ENCODE data around the gene RPS27L. TPM values are rescaled to one million over a fixed set of nuclear protein-coding genes. Genes with fewer than 3 reads are reported as not detected.
"Not testable (repeated sequence)": the region's sequence is repeated elsewhere in the genome, so short reads cannot be mapped to it uniquely, and the experiment has no call there.

RPS27L gene
- total and polyA plus RNA-seq, 2 donors (not counting 1 experiment from before 2014, with no cell fraction given), result 481 to 482 TPM

- no peaks in the 10 kb centered on the region for H3K27me3 ChIP-seq (ENCODE audit: control insufficient read depth, insufficient read depth, low read length)
- no peak for TF ChIP-seq CTCF (conservative IDR thresholded peaks at IDR 0.05 in 1 of 2, IDR thresholded peaks at IDR 0.05 in 1 of 2; ENCODE audit: low read depth in 1 of 2, low read length in 2 of 2)
- TF ChIP-seq EZH2 (IDR thresholded peaks at IDR 0.05; ENCODE audit: low read length, missing control alignments), result no peak
- no peaks in the 10 kb centered on the region for H3K79me2 ChIP-seq (ENCODE audit: control insufficient read depth, insufficient read depth, low read length)
- H2AFZ ChIP-seq (ENCODE audit: low read length), result no peak overlapping the region
- H3K9ac ChIP-seq (ENCODE audit: insufficient read depth, low read length), result no peak overlapping the region
- no peaks in the 10 kb centered on the region for H3K36me3 ChIP-seq (ENCODE audit: control insufficient read depth, insufficient read depth, low read length)
- H3K9me3 ChIP-seq (ENCODE audit: control insufficient read depth, insufficient read depth, low read depth, low read length), result no peaks in the 10 kb centered on the region
- no peak overlapping the region for H3K4me3 ChIP-seq (replicated peaks in 1 of 4; ENCODE audit: control extremely low read depth in 1 of 4, insufficient read depth in 1 of 4, low read depth in 3 of 4, low read length in 4 of 4)
- H3K27ac ChIP-seq (ENCODE audit: insufficient read depth, low read length), result no peak overlapping the region
- no peak overlapping the region for H3K4me2 ChIP-seq (ENCODE audit: extremely low read depth, insufficient read depth, low read length)
- H3K4me1 ChIP-seq (ENCODE audit: control insufficient read depth, extremely low read depth, insufficient read depth, low read length), result no peaks in the 10 kb centered on the region
- no peaks in the 10 kb centered on the region for H4K20me1 ChIP-seq (ENCODE audit: control insufficient read depth, extremely low read depth, insufficient read depth, low read length)
- no peak for DNase-seq (ENCODE audit: low read depth in 2 of 2)
Measured at GRCh38 chr15:63103416-63103815, 53.9 kb downstream of the RPS27L start.

- not testable (repeated sequence) for H2AFZ ChIP-seq (ENCODE audit: low read length); H3K9ac ChIP-seq (ENCODE audit: insufficient read depth, low read length); H3K4me1 ChIP-seq (ENCODE audit: control insufficient read depth, extremely low read depth, insufficient read depth, low read length); H3K4me3 ChIP-seq (replicated peaks in 1 of 4; ENCODE audit: control extremely low read depth in 1 of 4, insufficient read depth in 1 of 4, low read depth in 3 of 4, low read length in 4 of 4); H3K4me2 ChIP-seq (ENCODE audit: extremely low read depth, insufficient read depth, low read length); H3K27ac ChIP-seq (ENCODE audit: insufficient read depth, low read length); DNase-seq (ENCODE audit: low read depth in 2 of 2); H3K36me3 ChIP-seq (ENCODE audit: control insufficient read depth, insufficient read depth, low read length); H3K9me3 ChIP-seq (ENCODE audit: control insufficient read depth, insufficient read depth, low read depth, low read length); H3K27me3 ChIP-seq (ENCODE audit: control insufficient read depth, insufficient read depth, low read length); H3K79me2 ChIP-seq (ENCODE audit: control insufficient read depth, insufficient read depth, low read length); H4K20me1 ChIP-seq (ENCODE audit: control insufficient read depth, extremely low read depth, insufficient read depth, low read length)
Measured at GRCh38 chr15:63099581-63099980, 57.7 kb downstream of the RPS27L start.

- H3K9me3 ChIP-seq (ENCODE audit: control insufficient read depth, insufficient read depth, low read depth, low read length); H4K20me1 ChIP-seq (ENCODE audit: control insufficient read depth, extremely low read depth, insufficient read depth, low read length); H3K4me2 ChIP-seq (ENCODE audit: extremely low read depth, insufficient read depth, low read length); H3K4me3 ChIP-seq (replicated peaks in 1 of 4; ENCODE audit: control extremely low read depth in 1 of 4, insufficient read depth in 1 of 4, low read depth in 3 of 4, low read length in 4 of 4); H3K27me3 ChIP-seq (ENCODE audit: control insufficient read depth, insufficient read depth, low read length); H2AFZ ChIP-seq (ENCODE audit: low read length); H3K9ac ChIP-seq (ENCODE audit: insufficient read depth, low read length); H3K79me2 ChIP-seq (ENCODE audit: control insufficient read depth, insufficient read depth, low read length); H3K4me1 ChIP-seq (ENCODE audit: control insufficient read depth, extremely low read depth, insufficient read depth, low read length); H3K27ac ChIP-seq (ENCODE audit: insufficient read depth, low read length); H3K36me3 ChIP-seq (ENCODE audit: control insufficient read depth, insufficient read depth, low read length); DNase-seq (ENCODE audit: low read depth in 2 of 2): not testable (repeated sequence)
Measured at GRCh38 chr15:63098901-63099300, 58.4 kb downstream of the RPS27L start.

Other genes starting within 250 kb of the RPS27L start
- 224 and 279 TPM in 2 replicates for gene TPM1, start 114.7 kb downstream of the RPS27L start, total RNA-seq
- gene TPM1, start 114.7 kb downstream of the RPS27L start, polyA plus RNA-seq, result 515 and 1,732 TPM in 2 replicates
- gene LACTB, start 35.6 kb downstream of the RPS27L start, total RNA-seq, result 22.6 and 29.2 TPM in 2 replicates
- 39.2 and 42.8 TPM in 2 replicates for gene LACTB, start 35.6 kb downstream of the RPS27L start, polyA plus RNA-seq
- gene RAB8B, start 32.1 kb upstream of the RPS27L start, total RNA-seq, result 111 and 184 TPM in 2 replicates
- 107 and 112 TPM in 2 replicates for gene RAB8B, start 32.1 kb upstream of the RPS27L start, polyA plus RNA-seq
- 15.4 and 32.2 TPM in 2 replicates for gene APH1B, start 120.1 kb upstream of the RPS27L start, total RNA-seq
- gene APH1B, start 120.1 kb upstream of the RPS27L start, polyA plus RNA-seq, result 21.9 and 23.5 TPM in 2 replicates
- gene CA12, start 224.4 kb upstream of the RPS27L start, total RNA-seq, result 41.9 and 48.4 TPM in 2 replicates
- 30.6 and 42.3 TPM in 2 replicates for gene CA12, start 224.4 kb upstream of the RPS27L start, polyA plus RNA-seq